Stimulated activated CD4-positive, alpha-beta T cell treated with anti-CD3 and anti-CD28 coated beads, TNF-alpha, amount 100 ng/mL, for 4 hours (primary cell): ENCODE results near the gene TCF7.

ENCODE experiments used
- DNase-seq, 3 experiments: peaks; one replicate each; pipeline ENCODE4 v3.0.0-alpha.2; 2020; ENCODE audit warnings: low read depth in 3 of 3

Gene TCF7

GRCh38 chr5:134131165-134131564 is 16.7 kb downstream of the TCF7 start:
- DNase-seq = no peak

- DNase-seq = no peak
Observed at GRCh38 chr5:134131578-134132350, 17.3 kb downstream of the TCF7 start.

- DNase-seq = peak in 1 of 3 experiments; percentile 56
Observed at GRCh38 chr5:134132372-134133187, 18.1 kb downstream of the TCF7 start.

GRCh38 chr5:134133188-134133994 is 18.9 kb downstream of the TCF7 start:
- DNase-seq = no peak

- no peak for DNase-seq
Observed at GRCh38 chr5:134133995-134134541, 19.6 kb downstream of the TCF7 start.

- no peak for DNase-seq
Observed at GRCh38 chr5:134135091-134135655, 20.7 kb downstream of the TCF7 start.

GRCh38 chr5:134136221-134136631 is 21.7 kb downstream of the TCF7 start:
- DNase-seq = peak in 1 of 3 experiments; percentile 2

- peak in 1 of 3 experiments; percentile 2 for DNase-seq
Observed at GRCh38 chr5:134136771-134137170, 22.3 kb downstream of the TCF7 start.

- peak in 2 of 3 experiments; percentile 48 to 50 for DNase-seq
Observed at GRCh38 chr5:134138416-134139376, 24.2 kb downstream of the TCF7 start.

GRCh38 chr5:134139377-134139851 is 24.9 kb downstream of the TCF7 start:
- DNase-seq = no peak

- no peak for DNase-seq
Observed at GRCh38 chr5:134139891-134140469, 25.5 kb downstream of the TCF7 start.

GRCh38 chr5:134140530-134141201 is 26.2 kb downstream of the TCF7 start:
- DNase-seq = peak in 1 of 3 experiments; percentile 45

GRCh38 chr5:134141331-134142050 is 27.0 kb downstream of the TCF7 start:
- no peak for DNase-seq

GRCh38 chr5:134142052-134142451 is 27.6 kb downstream of the TCF7 start:
- no peak for DNase-seq

- no peak for DNase-seq
Observed at GRCh38 chr5:134142806-134143205, 28.3 kb downstream of the TCF7 start.

GRCh38 chr5:134143431-134143830 is 28.9 kb downstream of the TCF7 start:
- no peak for DNase-seq

GRCh38 chr5:134143944-134144941 is 29.8 kb downstream of the TCF7 start:
- no peak for DNase-seq
